Right lobe of liver (tissue), 6 donors: Measurements from ENCODE around the gene KLK10. TPM values are rescaled to one million over a fixed set of nuclear protein-coding genes. Genes with fewer than 3 reads are reported as not detected.

Experiments used
- ATAC-seq, 4 donors: fragments of 200-7000 bp; cut with Tn5 transposase; one replicate each; pipeline ENCODE4 v1.9.1; 2020; ENCODE audit warnings: mild to moderate bottlenecking in 4 of 4, moderate library complexity in 4 of 4
- DNase-seq, 3 donors: peaks; one replicate each; pipeline ENCODE4 v3.0.0-alpha.2; 2020
- H3K27ac ChIP-seq, 3 donors: fragments of 200-600 bp; one replicate each; pipeline ENCODE4 v1.8.0; 2022
- H3K27me3 ChIP-seq, 2 donors: fragments of 200-600 bp; one replicate each; pipeline ENCODE4 v1.8.0; 2022
- H3K36me3 ChIP-seq, 4 donors: fragments of 200-600 bp; sonication (generic) in 1 of 4; one replicate each; pipeline versions ENCODE4 v1.5.1 to v1.8.0; 2017 to 2022; ENCODE audit warnings: control low read depth in 1 of 4
- H3K4me1 ChIP-seq, 4 donors: fragments of 200-600 bp; sonication (generic) in 1 of 4; one replicate each; pipeline versions ENCODE4 v1.5.1 to v1.8.0; 2017 to 2022; ENCODE audit warnings: control low read depth in 1 of 4
- H3K4me3 ChIP-seq, 3 donors: fragments of 200-600 bp; one replicate each; pipeline ENCODE4 v1.8.0; 2022
- H3K9me3 ChIP-seq, 4 donors: fragments of 200-600 bp; sonication (generic) in 1 of 4; one replicate each; pipeline versions ENCODE4 v1.5.1 to v1.8.0; 2017 to 2022; ENCODE audit warnings: control low read depth in 1 of 4
- POLR2A ChIP-seq: fragments of 450-650 bp; IDR thresholded peaks from one replicate; pipeline ENCODE4 v1.6.1; 2017; ENCODE audit warnings: antibody characterized with exemption, mild to moderate bottlenecking
- WGBS: methylation state at CpG from one replicate; pipeline ENCODE4 v1.1.6; 2018; ENCODE audit warnings: low coverage, low lambda C conversion rate; ENCODE audit not compliant: insufficient coverage; ENCODE audit errors: missing lambda C conversion rate; 5-methylcytosine and 5-hydroxymethylcytosine counted together
- intact Hi-C, 2 donors: fragments of 100-400 bp; cut with DNase I; formaldehyde crosslinking; loops; one replicate each; pipeline versions ENCODE4 v1.11.2 to v1.14.1; 2022
- total RNA-seq, 6 experiments: library from RNA; depleted of rRNA in 2 of 6; stranded (reverse); fragments of >200 nt in 2 of 6; fragmentation: NEBNext Ultra II Directional in 3 of 6; extraction: Animal tissue kit (Norgen Biotek cat#: 25700) in 3 of 6; gene quantifications; one replicate each; pipeline versions ENCODE4 v1.1.0 to v1.2.4, GENCODE V29; 2016 to 2023
- TF ChIP-seq, protein P1 (sequence below), 4 donors: fragments of 200-600 bp in 3 of 4; fragments of 450-650 bp in 1 of 4; IDR thresholded peaks; one replicate each; pipeline versions ENCODE4 v1.5.1 to v1.8.0; 2016 to 2022; ENCODE audit warnings: antibody characterized with exemption in 4 of 4, mild to moderate bottlenecking in 2 of 4
- donor health status: DM: no; HTN: yes; CAD: no.
- donor health status: DM: no; HTN: no; CAD: no.
- donor health status: DM: no; HTN: no; CAD: no.
- donor health status: DM: no; HTN: yes; CAD: no.
- donor health status: DM: no; HTN: yes; CAD: no.

The KLK10 gene
- total RNA-seq, 6 experiments from 2014 or later: 0.13 to 0.43 TPM; not detected in 4

DNA sequence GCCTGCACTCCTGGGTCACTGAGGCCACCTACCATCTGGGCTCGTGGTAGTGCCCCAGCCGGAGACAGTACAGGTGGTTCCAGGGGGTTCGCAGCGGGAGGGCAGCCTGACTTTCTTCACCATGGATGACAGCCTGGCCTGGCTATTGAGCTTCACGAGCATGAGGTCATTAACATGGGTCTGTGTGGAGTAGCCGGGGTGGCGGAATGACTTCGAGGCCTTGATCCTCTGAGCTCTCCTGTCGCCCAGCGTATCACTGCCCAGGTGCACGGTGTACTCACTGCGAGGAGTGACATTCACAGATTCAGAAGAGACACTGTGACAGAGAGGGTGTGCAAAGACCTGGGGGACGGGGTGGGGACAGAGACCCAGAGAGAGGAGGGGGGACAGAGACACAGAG, 39.3 kb downstream of the KLK10 start:
- no peaks in the 10 kb centered on the region for H3K27me3 ChIP-seq
- no peaks in the 10 kb centered on the region for H3K36me3 ChIP-seq
- no peaks in the 10 kb centered on the region for H3K4me1 ChIP-seq
- H3K4me3 ChIP-seq: no peak overlapping the region
- ATAC-seq (no peak), DNase-seq (no peak)
- 33% methylated on average over 1 of the region's 13 CpGs for WGBS
- no peaks in the 10 kb centered on the region for H3K9me3 ChIP-seq
- TF ChIP-seq, protein P1, sequence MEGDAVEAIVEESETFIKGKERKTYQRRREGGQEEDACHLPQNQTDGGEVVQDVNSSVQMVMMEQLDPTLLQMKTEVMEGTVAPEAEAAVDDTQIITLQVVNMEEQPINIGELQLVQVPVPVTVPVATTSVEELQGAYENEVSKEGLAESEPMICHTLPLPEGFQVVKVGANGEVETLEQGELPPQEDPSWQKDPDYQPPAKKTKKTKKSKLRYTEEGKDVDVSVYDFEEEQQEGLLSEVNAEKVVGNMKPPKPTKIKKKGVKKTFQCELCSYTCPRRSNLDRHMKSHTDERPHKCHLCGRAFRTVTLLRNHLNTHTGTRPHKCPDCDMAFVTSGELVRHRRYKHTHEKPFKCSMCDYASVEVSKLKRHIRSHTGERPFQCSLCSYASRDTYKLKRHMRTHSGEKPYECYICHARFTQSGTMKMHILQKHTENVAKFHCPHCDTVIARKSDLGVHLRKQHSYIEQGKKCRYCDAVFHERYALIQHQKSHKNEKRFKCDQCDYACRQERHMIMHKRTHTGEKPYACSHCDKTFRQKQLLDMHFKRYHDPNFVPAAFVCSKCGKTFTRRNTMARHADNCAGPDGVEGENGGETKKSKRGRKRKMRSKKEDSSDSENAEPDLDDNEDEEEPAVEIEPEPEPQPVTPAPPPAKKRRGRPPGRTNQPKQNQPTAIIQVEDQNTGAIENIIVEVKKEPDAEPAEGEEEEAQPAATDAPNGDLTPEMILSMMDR (IDR thresholded peaks at IDR 0.05): no peak
- TF ChIP-seq POLR2A: no peak
- H3K27ac ChIP-seq: no peak overlapping the region
- intact Hi-C loops: no loop called here

DNA sequence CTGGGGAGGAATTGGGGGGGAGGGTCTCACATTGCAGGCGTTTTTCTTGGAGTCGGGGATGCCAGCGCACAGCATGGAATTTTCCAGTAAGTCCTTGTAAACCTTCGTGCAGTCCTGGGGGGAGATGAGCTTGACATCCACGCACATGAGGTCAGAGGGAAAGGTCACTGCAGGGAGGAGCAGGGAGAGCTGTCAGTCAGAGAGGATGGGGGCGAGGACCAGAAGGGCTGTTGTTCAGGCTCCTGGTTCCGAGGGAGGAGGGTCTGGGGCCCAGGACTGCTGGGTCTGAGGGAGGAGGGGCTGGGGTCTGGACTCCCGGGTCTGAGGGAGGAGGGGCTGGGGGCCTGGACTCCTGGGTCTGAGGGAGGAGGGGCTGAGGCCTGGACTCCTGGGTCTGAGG, 39.8 kb downstream of the KLK10 start:
- DNase-seq (no peak), ATAC-seq (no peak)
- no peaks in the 10 kb centered on the region for H3K27me3 ChIP-seq

DNA sequence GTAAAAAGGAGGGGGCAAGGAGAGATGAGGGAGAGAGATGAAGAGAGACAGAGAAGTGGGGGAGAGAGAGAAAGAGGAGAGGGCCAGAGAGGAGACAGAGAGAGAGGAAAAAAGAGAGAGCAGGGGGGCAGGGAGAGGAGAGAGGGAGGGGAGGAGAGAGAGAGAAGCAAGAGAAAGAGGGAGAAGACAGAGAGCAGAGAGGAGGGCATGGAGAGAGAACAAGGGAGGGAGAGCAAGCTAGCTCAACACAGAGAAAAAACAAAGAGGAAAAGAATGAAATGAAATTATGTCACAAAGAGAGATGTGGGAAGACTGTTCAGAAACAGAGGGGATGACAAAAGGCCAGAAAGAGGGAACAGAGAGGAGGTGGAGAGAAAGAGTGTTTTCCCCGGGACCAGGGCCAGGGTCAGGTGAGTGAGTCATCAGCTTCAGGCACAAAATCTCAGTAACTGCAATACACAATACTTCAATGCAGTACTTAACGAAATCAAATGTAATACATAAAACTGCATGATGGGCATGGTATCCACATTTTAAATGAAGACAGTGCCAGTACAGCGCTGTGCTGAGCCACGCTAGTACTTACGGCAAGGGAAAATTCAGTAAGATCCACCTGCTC, 40.6 kb downstream of the KLK10 start:
- Histone ChIP-seq H3K36me3 (no peaks in the 10 kb centered on the region), H3K27me3 (no peaks in the 10 kb centered on the region), H3K27ac (no peak overlapping the region), H3K9me3 (no peaks in the 10 kb centered on the region), H3K4me1 (no peaks in the 10 kb centered on the region), H3K4me3 (no peak overlapping the region)
- ATAC-seq: no peak
- 53% methylated on average over 4 of the region's 5 CpGs for WGBS
- TF ChIP-seq, protein P1 (IDR thresholded peaks at IDR 0.05): no peak
- TF ChIP-seq POLR2A: no peak
- no peak for DNase-seq
- intact Hi-C loops: no loop called here

More for the DNA sequence above, 39.8 kb downstream of the KLK10 start:
- Histone ChIP-seq H3K4me1 (no peaks in the 10 kb centered on the region), H3K9me3 (no peaks in the 10 kb centered on the region), H3K4me3 (no peak overlapping the region), H3K36me3 (no peaks in the 10 kb centered on the region), H3K27ac (no peak overlapping the region)
- intact Hi-C loops: no loop called here
- WGBS: 20% methylated on average over 6 of the region's 8 CpGs
- TF ChIP-seq, protein P1 (IDR thresholded peaks at IDR 0.05): no peak
- no peak for TF ChIP-seq POLR2A

DNA sequence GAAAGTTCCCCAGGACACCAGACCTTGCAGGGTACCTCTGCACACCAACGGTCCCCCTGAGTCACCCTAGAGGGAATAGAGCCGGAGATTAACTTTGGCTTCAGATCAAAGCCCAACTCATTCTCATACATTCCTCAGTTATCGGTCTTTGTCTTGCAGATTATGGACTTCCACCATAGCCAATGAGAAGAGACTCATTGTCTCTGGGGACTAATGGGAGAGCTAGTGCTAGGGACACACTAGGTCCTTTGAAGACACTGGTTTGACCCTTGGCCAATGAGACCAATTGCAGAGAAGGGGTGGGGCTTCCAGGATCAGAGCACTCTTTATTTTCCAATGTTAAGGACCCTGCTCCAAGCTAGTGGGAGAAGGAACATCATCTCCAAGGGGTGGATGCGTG, 41.9 kb downstream of the KLK10 start:
- no peaks in the 10 kb centered on the region for H3K9me3 ChIP-seq
- no peak overlapping the region for H3K4me3 ChIP-seq
- intact Hi-C loops: no loop called here
- H3K4me1 ChIP-seq: no peaks in the 10 kb centered on the region
- H3K27me3 ChIP-seq: no peaks in the 10 kb centered on the region
- TF ChIP-seq, protein P1 (IDR thresholded peaks at IDR 0.05): no peak
- no peak for TF ChIP-seq POLR2A
- no peak overlapping the region for H3K27ac ChIP-seq
- DNase-seq (no peak), ATAC-seq (no peak)
- H3K36me3 ChIP-seq: no peaks in the 10 kb centered on the region
- 65% methylated on average over 4 of the region's 4 CpGs for WGBS

DNA sequence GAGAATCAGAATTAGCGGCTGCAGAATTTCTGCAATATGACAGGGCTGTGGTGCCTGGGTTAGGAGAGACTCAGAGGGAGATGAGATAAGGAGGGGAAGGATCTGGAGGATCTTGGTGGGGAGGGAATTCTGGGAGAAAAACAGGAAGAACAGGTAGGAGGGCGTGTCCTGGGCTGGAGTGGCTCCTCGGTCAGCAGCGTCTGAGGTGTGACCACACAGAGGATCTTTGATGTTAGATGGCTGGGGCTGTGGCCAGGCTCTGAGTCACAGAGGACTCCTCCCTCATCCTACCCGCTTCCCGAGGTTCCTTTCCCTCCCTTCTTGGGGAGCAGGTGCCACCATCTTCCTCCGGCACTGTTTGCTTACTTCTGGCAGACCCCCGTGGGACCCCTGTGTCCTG, 43.7 kb downstream of the KLK10 start:
- Histone ChIP-seq H3K4me1 (no peaks in the 10 kb centered on the region), H3K36me3 (no peaks in the 10 kb centered on the region), H3K27me3 (no peaks in the 10 kb centered on the region), H3K9me3 (no peaks in the 10 kb centered on the region), H3K4me3 (no peak overlapping the region), H3K27ac (no peak overlapping the region)
- intact Hi-C loops: no loop called here
- WGBS: 14% methylated on average over 4 of the region's 8 CpGs
- ATAC-seq (no peak), DNase-seq (no peak)
- no peak for TF ChIP-seq POLR2A
- TF ChIP-seq, protein P1 (IDR thresholded peaks at IDR 0.05): no peak
